DND-41 (cell line): Measurements from ENCODE around the gene BAHCC1.

ENCODE experiments used
- CTCF ChIP-seq: IDR thresholded peaks from 2 replicates; pipeline ENCODE4 v1.5.1; 2012; ENCODE audit warnings: borderline replicate concordance, low read length, moderate library complexity, mild to moderate bottlenecking; ENCODE audit not compliant: poor library complexity, severe bottlenecking; ENCODE audit errors: extremely low read depth
- EZH2 ChIP-seq: IDR thresholded peaks from 3 replicates; pipeline ENCODE4 v1.6.1; 2012; ENCODE audit warnings: borderline replicate concordance, low read depth, mild to moderate bottlenecking, moderate library complexity, low read length, inconsistent platforms; ENCODE audit not compliant: severe bottlenecking

- TF ChIP-seq CTCF, result peak; percentile 21
- no peak for TF ChIP-seq EZH2
These were observed 14.1 kb downstream of the BAHCC1 start for GRCh38 chr17:81409190-81409935.
